Lower lobe of right lung (tissue), 2 donors: ENCODE measurements around the gene PPT1. TPM values are rescaled to one million over a fixed set of nuclear protein-coding genes. Genes with fewer than 3 reads are reported as not detected.

Source experiments
- ATAC-seq, 2 donors: fragments of 200-7000 bp; cut with Tn5 transposase; one replicate each; pipeline ENCODE4 v1.9.1; 2020 to 2022; ENCODE audit warnings: mild to moderate bottlenecking in 2 of 2, moderate library complexity in 2 of 2
- DNase-seq: peaks from one replicate; pipeline ENCODE4 v3.0.0-alpha.2; 2020
- H3K27ac ChIP-seq: fragments of 200-600 bp; one replicate; pipeline ENCODE4 v1.8.0; 2022
- H3K27me3 ChIP-seq: fragments of 200-600 bp; one replicate; pipeline ENCODE4 v1.8.0; 2022; ENCODE audit warnings: low read depth
- H3K36me3 ChIP-seq: fragments of 200-600 bp; one replicate; pipeline ENCODE4 v1.8.0; 2022; ENCODE audit warnings: mild to moderate bottlenecking
- H3K4me1 ChIP-seq: fragments of 200-600 bp; one replicate; pipeline ENCODE4 v1.8.0; 2022
- H3K4me3 ChIP-seq: fragments of 200-600 bp; one replicate; pipeline ENCODE4 v1.8.0; 2022; ENCODE audit warnings: mild to moderate bottlenecking
- H3K9me3 ChIP-seq: fragments of 200-600 bp; one replicate; pipeline ENCODE4 v1.8.0; 2022
- CTCF ChIP-seq: fragments of 200-600 bp; IDR thresholded peaks from one replicate; pipeline ENCODE4 v1.8.0; 2022; ENCODE audit warnings: antibody characterized with exemption, mild to moderate bottlenecking
- intact Hi-C: fragments of 100-400 bp; cut with DNase I; formaldehyde crosslinking; loops from one replicate; pipeline ENCODE4 v1.11.0; 2022
- total RNA-seq: library from RNA; stranded (reverse); fragmentation: NEBNext Ultra II Directional; extraction: Animal tissue kit (Norgen Biotek cat#: 25700); gene quantifications from one replicate; pipeline ENCODE4 v1.2.1, GENCODE V29; 2021
- donor health status: DM: no; HTN: yes; CAD: no; lungs with severe emphysema.

The PPT1 gene
- total RNA-seq, 1 donor from 2014 or later, result 195 TPM

DNA sequence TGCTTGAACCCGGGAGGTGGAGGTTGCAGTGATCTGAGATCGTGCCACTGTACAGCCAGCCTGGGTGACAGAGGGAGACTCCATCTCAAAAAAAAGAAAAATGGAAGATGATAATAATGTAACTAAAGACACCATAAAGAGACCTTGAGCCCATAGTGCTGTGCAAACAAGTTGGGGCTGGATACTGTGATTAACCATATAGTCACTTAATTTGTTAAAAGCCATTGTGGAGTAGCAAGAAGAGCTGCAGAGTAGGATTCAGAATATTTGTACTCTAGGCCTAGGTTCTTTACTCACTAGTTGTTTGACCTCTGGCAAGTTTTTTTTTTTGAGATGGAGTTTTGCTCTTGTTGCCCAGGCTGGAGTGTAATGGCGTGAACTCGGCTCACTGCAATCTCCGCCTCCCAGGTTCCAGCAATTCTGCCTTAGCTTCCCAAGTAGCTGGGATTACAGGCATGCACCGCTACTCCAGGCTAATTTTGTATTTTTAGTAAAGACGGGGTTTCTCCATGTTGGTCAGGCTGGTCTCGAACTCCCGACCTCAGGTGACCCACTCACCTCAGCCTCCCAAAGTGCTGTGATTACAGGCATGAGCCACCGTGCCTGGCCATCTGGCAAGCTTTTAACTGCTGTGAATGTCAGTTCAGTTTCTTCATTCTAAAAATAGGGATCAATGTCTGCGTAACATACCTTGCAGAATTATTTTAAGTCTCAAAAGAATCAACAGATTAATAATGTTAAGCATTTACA is 43.7 kb downstream of the PPT1 start:
- H3K4me1 ChIP-seq, result peaks cover 75% of the 10 kb centered on the region
- H3K27ac ChIP-seq, result no peak overlapping the region
- H3K36me3 ChIP-seq, result peaks cover 26% of the 10 kb centered on the region
- ATAC-seq, result no peak
- intact Hi-C loops, result no loop called here
- no peak overlapping the region for H3K4me3 ChIP-seq
- no peak for TF ChIP-seq CTCF
- H3K27me3 ChIP-seq, result no peaks in the 10 kb centered on the region
- no peaks in the 10 kb centered on the region for H3K9me3 ChIP-seq
- no peak for DNase-seq

GRCh38 chr1:40050863-40051262 is 46.2 kb downstream of the PPT1 start:
- DNase-seq, result no peak
- intact Hi-C loops, result no loop called here
- Histone ChIP-seq H3K4me1 (peaks cover 72% of the 10 kb centered on the region), H3K27me3 (no peaks in the 10 kb centered on the region), H3K27ac (no peak overlapping the region), H3K4me3 (no peak overlapping the region), H3K36me3 (peaks cover 29% of the 10 kb centered on the region), H3K9me3 (no peaks in the 10 kb centered on the region)
- ATAC-seq, result peak; percentile 28 to 50
- no peak for TF ChIP-seq CTCF

GRCh38 chr1:40049725-40050124 is 47.3 kb downstream of the PPT1 start:
- Histone ChIP-seq H3K36me3 (peaks cover 34% of the 10 kb centered on the region), H3K4me3 (no peak overlapping the region), H3K27me3 (no peaks in the 10 kb centered on the region), H3K27ac (no peak overlapping the region), H3K4me1 (peaks cover 72% of the 10 kb centered on the region), H3K9me3 (no peaks in the 10 kb centered on the region)
- TF ChIP-seq CTCF, result no peak
- peak in 1 of 2 donors; percentile 23 for ATAC-seq
- no peak for DNase-seq
- intact Hi-C loops, result no loop called here

DNA sequence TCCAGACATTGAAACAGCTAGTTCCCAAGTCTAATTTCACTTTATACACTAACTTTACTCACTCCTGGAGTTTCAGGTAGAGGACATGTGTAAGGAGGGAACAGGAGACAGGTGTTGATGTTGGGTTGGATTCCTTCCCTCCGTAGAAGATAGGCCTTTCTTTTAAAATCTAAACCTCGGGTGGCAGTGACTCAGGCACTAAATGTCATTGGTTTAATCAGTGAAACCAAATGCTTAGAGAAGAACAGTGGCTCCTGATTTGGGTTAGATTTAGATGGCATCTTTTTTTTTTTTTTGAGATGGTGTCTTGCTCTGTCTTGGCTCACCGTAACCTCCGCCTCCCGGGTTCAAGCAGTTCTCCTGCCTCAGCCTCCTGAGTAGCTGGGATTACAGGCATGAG is 49.3 kb downstream of the PPT1 start:
- intact Hi-C loops, result no loop called here
- TF ChIP-seq CTCF, result no peak
- H3K4me3 ChIP-seq, result no peak overlapping the region
- DNase-seq (no peak), ATAC-seq (no peak)
- no peaks in the 10 kb centered on the region for H3K27me3 ChIP-seq
- H3K4me1 ChIP-seq, result peaks cover 76% of the 10 kb centered on the region
- no peaks in the 10 kb centered on the region for H3K9me3 ChIP-seq
- H3K36me3 ChIP-seq, result peaks cover 31% of the 10 kb centered on the region
- H3K27ac ChIP-seq, result no peak overlapping the region

DNA sequence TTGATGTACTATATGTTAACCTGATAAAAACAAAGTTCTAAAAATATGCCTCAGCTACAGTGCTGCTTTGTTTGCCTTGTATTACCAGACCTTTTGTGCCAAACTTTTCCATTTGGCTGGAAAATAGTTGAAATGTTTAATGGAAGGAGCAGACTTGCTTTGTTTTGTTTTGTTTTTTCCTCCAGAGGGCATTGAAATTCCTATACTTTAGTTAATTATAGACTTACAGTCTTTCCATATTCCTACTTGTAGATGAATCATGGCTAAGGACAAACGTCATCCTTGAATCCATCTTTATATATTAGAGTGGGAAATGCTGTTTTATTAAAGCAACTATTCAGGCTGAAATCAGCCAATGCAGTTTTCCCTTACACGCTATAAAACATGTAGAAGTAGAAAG is 49.8 kb downstream of the PPT1 start:
- TF ChIP-seq CTCF, result no peak
- Histone ChIP-seq H3K9me3 (no peaks in the 10 kb centered on the region), H3K36me3 (peaks cover 36% of the 10 kb centered on the region), H3K4me1 (peaks cover 81% of the 10 kb centered on the region), H3K27me3 (no peaks in the 10 kb centered on the region), H3K27ac (no peak overlapping the region), H3K4me3 (no peak overlapping the region)
- DNase-seq, result no peak
- intact Hi-C loops, result no loop called here
- no peak for ATAC-seq
